Hepatocyte (in vitro differentiated cells): ENCODE measurements around the gene ACYP2. TPM values are rescaled to one million over a fixed set of nuclear protein-coding genes. Genes with fewer than 3 reads are reported as not detected.
A peak's percentile ranks its signal among the peaks of the same experiment; 100 is the strongest.
"Not testable (repeated sequence)": the region's sequence is repeated elsewhere in the genome, so short reads cannot be mapped to it uniquely, and the experiment has no call there.

Experiments
- DNase-seq: peaks from one replicate; pipeline ENCODE4 v3.0.0-alpha.2; 2016; ENCODE audit warnings: low spot score
- H2AFZ ChIP-seq: fragments of 200-600 bp; sonication (generic); 2 replicates; pipeline ENCODE4 v1.6.0; 2016; ENCODE audit warnings: antibody characterized with exemption, mild to moderate bottlenecking
- H3K27ac ChIP-seq: fragments of 200-600 bp; sonication (generic); 2 replicates; pipeline ENCODE4 v1.5.1; 2016; ENCODE audit warnings: mild to moderate bottlenecking
- H3K27me3 ChIP-seq: fragments of 200-600 bp; sonication (generic); 2 replicates; pipeline ENCODE4 v1.6.1; 2016
- H3K36me3 ChIP-seq: fragments of 200-600 bp; sonication (generic); replicated peaks from 2 replicates; pipeline ENCODE4 v1.5.1; 2016; ENCODE audit warnings: low read depth; ENCODE audit not compliant: insufficient read depth
- H3K4me1 ChIP-seq: fragments of 200-600 bp; sonication (generic); 2 replicates; pipeline ENCODE4 v1.5.1; 2016; ENCODE audit warnings: mild to moderate bottlenecking, moderate library complexity; ENCODE audit not compliant: insufficient read depth
- H3K4me2 ChIP-seq: fragments of 200-600 bp; sonication (generic); 2 replicates; pipeline ENCODE4 v1.6.0; 2016
- H3K4me3 ChIP-seq: fragments of 200-600 bp; sonication (generic); 2 replicates; pipeline ENCODE4 v1.5.1; 2016; ENCODE audit warnings: mild to moderate bottlenecking
- H3K79me2 ChIP-seq: fragments of 200-600 bp; sonication (generic); 2 replicates; pipeline ENCODE4 v1.6.0; 2017; ENCODE audit warnings: mild to moderate bottlenecking
- H3K9me2 ChIP-seq: fragments of 200-600 bp; sonication (generic); replicated peaks from 2 replicates; pipeline ENCODE4 v1.6.0; 2017; ENCODE audit warnings: mild to moderate bottlenecking; ENCODE audit not compliant: insufficient read depth
- H3K9me3 ChIP-seq: fragments of 200-600 bp; sonication (generic); 2 replicates; pipeline ENCODE4 v1.5.1; 2016; ENCODE audit warnings: low read depth, mild to moderate bottlenecking
- H4K20me1 ChIP-seq: fragments of 200-600 bp; sonication (generic); 2 replicates; pipeline ENCODE4 v1.6.0; 2016; ENCODE audit warnings: mild to moderate bottlenecking; ENCODE audit not compliant: insufficient read depth, poor library complexity, severe bottlenecking
- EZH2 ChIP-seq: fragments of 200-600 bp; sonication (generic); IDR thresholded peaks from 2 replicates; pipeline ENCODE4 v1.6.1; 2016; ENCODE audit warnings: antibody characterized with exemption, mild to moderate bottlenecking, borderline replicate concordance
- EZH2phosphoT487 ChIP-seq: fragments of 200-600 bp; sonication (generic); IDR thresholded peaks from one replicate; pipeline ENCODE4 v1.6.1; 2018; ENCODE audit warnings: antibody characterized with exemption, mild to moderate bottlenecking, low read depth, moderate library complexity; ENCODE audit not compliant: unreplicated experiment, severe bottlenecking
- WGBS: methylation state at CpG from one replicate; pipeline ENCODE4 v1.1.6; 2016; ENCODE audit warnings: low lambda C conversion rate; ENCODE audit errors: missing lambda C conversion rate; 5-methylcytosine and 5-hydroxymethylcytosine counted together
- polyA plus RNA-seq: library from polyadenylated mRNA; unstranded; fragments of >200 nt; fragmentation: Nextera tagmentation; extraction: Ambion mirVana; gene quantifications from 2 replicates; pipeline ENCODE4 v1.2.1, GENCODE V29; 2016
- total RNA-seq: library from RNA; depleted of rRNA; stranded (reverse); fragments of >200 nt; gene quantifications from 2 replicates; pipeline ENCODE4 v1.2.3, GENCODE V29; 2014
- TF ChIP-seq, protein P1 (sequence below): fragments of 200-600 bp; sonication (generic); IDR thresholded peaks from 2 replicates; pipeline ENCODE4 v1.5.1; 2016; ENCODE audit warnings: antibody characterized with exemption, mild to moderate bottlenecking; ENCODE audit not compliant: poor library complexity

The ACYP2 gene
- total and polyA plus RNA-seq, 2 experiments from 2014 or later, result 22.5 to 30.9 TPM

DNA sequence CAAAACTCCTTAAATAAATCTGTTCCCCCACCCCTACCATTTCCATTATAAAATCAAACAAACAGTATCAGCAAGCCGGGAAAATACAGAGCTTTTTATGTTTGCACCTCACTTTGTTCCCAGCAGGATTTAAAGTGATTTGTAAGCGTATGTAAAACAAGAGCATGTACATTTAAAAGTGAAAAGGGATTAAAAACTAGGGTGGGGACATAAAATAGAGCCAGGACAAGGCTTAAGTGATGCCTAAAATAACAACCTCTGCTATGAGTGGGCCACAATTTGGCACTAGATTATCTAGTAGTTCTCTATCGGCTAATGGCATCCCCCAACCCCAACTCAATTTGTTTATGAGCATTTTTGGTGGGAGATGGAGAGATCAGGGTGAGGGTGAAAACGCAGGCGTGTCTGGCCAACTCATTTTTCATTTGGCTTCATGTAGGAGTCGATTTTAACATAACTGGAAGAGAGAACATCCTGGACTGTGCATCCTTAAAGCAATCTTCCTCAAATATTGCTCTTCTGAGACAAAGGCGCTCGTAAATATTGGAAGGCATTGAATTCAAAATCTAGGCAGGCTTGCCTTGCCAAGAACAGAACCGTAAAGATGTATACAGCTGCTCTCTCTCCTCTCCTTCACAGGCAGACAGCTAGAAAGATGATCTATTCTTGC, 175.1 kb downstream of the ACYP2 start:
- Histone ChIP-seq H3K4me3 (no peak overlapping the region), H3K9me2 (no peaks in the 10 kb centered on the region), H3K4me2 (peak overlapping the region; percentile 51), H3K36me3 (no peaks in the 10 kb centered on the region), H3K4me1 (no peaks in the 10 kb centered on the region), H2AFZ (no peak overlapping the region), H3K27me3 (peaks cover 18% of the 10 kb centered on the region), H3K9me3 (no peaks in the 10 kb centered on the region), H4K20me1 (no peaks in the 10 kb centered on the region), H3K27ac (no peak overlapping the region), H3K79me2 (no peaks in the 10 kb centered on the region)
- TF ChIP-seq, protein P1, sequence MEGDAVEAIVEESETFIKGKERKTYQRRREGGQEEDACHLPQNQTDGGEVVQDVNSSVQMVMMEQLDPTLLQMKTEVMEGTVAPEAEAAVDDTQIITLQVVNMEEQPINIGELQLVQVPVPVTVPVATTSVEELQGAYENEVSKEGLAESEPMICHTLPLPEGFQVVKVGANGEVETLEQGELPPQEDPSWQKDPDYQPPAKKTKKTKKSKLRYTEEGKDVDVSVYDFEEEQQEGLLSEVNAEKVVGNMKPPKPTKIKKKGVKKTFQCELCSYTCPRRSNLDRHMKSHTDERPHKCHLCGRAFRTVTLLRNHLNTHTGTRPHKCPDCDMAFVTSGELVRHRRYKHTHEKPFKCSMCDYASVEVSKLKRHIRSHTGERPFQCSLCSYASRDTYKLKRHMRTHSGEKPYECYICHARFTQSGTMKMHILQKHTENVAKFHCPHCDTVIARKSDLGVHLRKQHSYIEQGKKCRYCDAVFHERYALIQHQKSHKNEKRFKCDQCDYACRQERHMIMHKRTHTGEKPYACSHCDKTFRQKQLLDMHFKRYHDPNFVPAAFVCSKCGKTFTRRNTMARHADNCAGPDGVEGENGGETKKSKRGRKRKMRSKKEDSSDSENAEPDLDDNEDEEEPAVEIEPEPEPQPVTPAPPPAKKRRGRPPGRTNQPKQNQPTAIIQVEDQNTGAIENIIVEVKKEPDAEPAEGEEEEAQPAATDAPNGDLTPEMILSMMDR, result no peak
- 66% methylated on average over 9 of the region's 9 CpGs for WGBS
- no peak for DNase-seq

DNA sequence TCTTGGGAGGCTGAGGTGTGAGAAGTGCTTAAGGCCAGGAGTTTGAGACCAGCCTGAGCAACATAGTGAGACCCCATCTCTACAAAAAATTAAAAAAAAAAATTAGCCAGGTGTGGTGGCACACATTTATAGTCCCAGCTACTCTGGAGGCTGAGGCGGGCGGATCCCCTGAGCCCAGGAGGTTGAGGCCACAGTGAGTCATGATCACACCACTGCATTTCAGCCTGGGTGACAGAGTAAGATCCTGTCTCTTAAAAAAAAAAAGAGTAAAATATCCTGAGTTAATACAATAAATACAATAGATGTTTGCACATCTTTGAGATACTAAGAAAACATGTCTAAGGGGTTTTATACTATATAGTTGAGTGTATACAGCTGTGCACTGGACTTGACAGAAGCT, 179.2 kb downstream of the ACYP2 start:
- H3K4me1 ChIP-seq, H3K79me2 ChIP-seq, H3K9me3 ChIP-seq, H3K4me2 ChIP-seq, DNase-seq, H3K9me2 ChIP-seq, H3K36me3 ChIP-seq, H3K27ac ChIP-seq, H4K20me1 ChIP-seq, H2AFZ ChIP-seq, H3K4me3 ChIP-seq: not testable (repeated sequence)
- H3K27me3 ChIP-seq, result peaks cover 14% of the 10 kb centered on the region
- WGBS, result 93% methylated on average over 2 of the region's 2 CpGs

DNA sequence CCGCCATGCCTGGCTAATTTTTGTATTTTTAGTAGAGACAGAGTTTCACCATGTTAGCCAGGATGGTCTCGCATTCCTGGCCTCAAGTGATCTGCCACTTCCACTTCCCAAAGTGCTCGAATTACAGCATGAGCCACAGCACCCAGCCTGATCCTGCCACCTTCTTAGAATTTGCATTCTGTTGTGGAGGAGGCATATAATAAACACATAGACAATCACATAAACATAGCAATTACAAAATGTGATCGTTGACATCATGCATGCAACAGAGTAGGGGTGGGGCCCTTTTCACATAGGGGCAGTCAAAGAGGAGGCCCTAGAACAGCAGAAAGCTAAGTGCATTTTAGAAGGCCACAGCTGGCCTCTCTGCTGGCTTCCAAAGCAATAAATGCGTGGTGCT, 180.5 kb downstream of the ACYP2 start:
- no peaks in the 10 kb centered on the region for H3K9me2 ChIP-seq
- no peak overlapping the region for H3K27ac ChIP-seq
- DNase-seq, result no peak
- no peaks in the 10 kb centered on the region for H3K4me1 ChIP-seq
- H4K20me1 ChIP-seq, result no peaks in the 10 kb centered on the region
- no peak overlapping the region for H3K4me3 ChIP-seq
- no peak for TF ChIP-seq EZH2
- 79% methylated on average over 5 of the region's 5 CpGs for WGBS
- H3K27me3 ChIP-seq, result peaks cover 3% of the 10 kb centered on the region
- no peak overlapping the region for H3K4me2 ChIP-seq
- no peaks in the 10 kb centered on the region for H3K9me3 ChIP-seq
- no peaks in the 10 kb centered on the region for H3K79me2 ChIP-seq
- H3K36me3 ChIP-seq, result no peaks in the 10 kb centered on the region
- H2AFZ ChIP-seq, result no peak overlapping the region

DNA sequence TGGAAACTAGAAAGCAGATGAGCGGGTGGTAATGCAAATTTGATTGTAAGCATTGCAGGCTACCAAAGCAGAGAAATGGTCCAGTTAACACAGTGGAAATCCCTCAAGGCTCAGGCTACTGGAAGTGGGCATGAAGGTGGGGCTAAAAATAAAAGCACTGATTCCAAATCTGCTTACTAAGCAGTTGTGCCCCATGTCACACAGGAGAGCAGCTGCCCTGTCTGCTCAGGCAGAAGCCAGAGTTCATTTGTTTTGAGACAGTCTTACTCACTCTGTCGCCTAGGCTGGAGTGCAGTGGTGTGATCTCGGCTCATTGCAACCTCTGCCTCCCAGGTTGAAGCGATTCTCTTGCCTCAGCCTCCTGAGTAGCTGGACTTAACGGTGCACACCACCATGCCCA, 183.1 kb downstream of the ACYP2 start:
- Histone ChIP-seq H3K79me2 (no peaks in the 10 kb centered on the region), H3K9me2 (no peaks in the 10 kb centered on the region), H4K20me1 (no peaks in the 10 kb centered on the region), H3K4me2 (no peak overlapping the region), H3K36me3 (no peaks in the 10 kb centered on the region), H3K27ac (no peak overlapping the region), H3K27me3 (no peaks in the 10 kb centered on the region), H3K9me3 (no peaks in the 10 kb centered on the region), H3K4me3 (no peak overlapping the region), H2AFZ (no peak overlapping the region), H3K4me1 (no peaks in the 10 kb centered on the region)
- WGBS, result 90% methylated on average over 5 of the region's 5 CpGs
- TF ChIP-seq EZH2phosphoT487, result no peak
- no peak for DNase-seq

DNA sequence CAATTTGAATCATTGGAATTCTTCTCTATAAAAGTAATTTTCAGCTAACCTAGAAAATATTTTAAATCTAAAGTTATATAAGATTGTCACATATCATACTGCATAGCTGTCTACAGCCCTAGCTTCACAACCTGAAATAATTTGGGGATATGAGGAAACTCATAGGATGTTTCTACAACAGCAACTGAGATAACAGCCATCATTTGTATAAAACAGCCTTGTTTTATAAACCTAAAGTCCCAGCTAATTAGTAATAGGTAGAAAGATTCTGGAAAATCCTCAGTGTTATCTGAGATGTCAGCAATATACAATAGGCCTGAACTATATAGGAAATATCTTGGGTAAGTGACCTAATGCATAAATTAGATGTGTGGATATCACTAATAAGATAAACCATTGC, 188.2 kb downstream of the ACYP2 start:
- Histone ChIP-seq H3K79me2 (no peaks in the 10 kb centered on the region), H3K27ac (no peak overlapping the region)

More for the DNA sequence above, 188.2 kb downstream of the ACYP2 start:
- Histone ChIP-seq H2AFZ (no peak overlapping the region), H3K4me1 (no peaks in the 10 kb centered on the region), H4K20me1 (no peaks in the 10 kb centered on the region), H3K27me3 (no peaks in the 10 kb centered on the region), H3K4me3 (no peak overlapping the region), H3K9me2 (no peaks in the 10 kb centered on the region), H3K36me3 (no peaks in the 10 kb centered on the region), H3K4me2 (no peak overlapping the region), H3K9me3 (no peaks in the 10 kb centered on the region)
- no peak for DNase-seq
- TF ChIP-seq, protein P1, result no peak
- TF ChIP-seq EZH2phosphoT487 (no peak), EZH2 (no peak)
